HL-60 (cell line): ENCODE results near the gene PCBP4.

Experiments
- DNase-seq, 2 experiments: peaks; one replicate each; pipeline ENCODE4 v3.0.0-alpha.2; 2010 to 2020; ENCODE audit warnings: low read depth in 1 of 2, low spot score in 1 of 2
- H3K27ac ChIP-seq: fragments of 250-450 bp; sonication (Bioruptor Pico); replicated peaks from 2 replicates; pipeline ENCODE4 v1.5.1; 2020; ENCODE audit warnings: mild to moderate bottlenecking, moderate library complexity
- H3K27me3 ChIP-seq: fragments of 250-450 bp; sonication (Bioruptor Pico); 2 replicates; pipeline ENCODE4 v1.5.1; 2021; ENCODE audit warnings: mild to moderate bottlenecking, moderate library complexity; ENCODE audit not compliant: insufficient read depth, poor library complexity, severe bottlenecking
- H3K4me3 ChIP-seq: replicated peaks from 2 replicates; pipeline ENCODE4 v1.5.1; 2011; ENCODE audit warnings: mild to moderate bottlenecking, control low read depth, low read length; ENCODE audit not compliant: insufficient read depth
- CTCF ChIP-seq: IDR thresholded peaks from one replicate; pipeline ENCODE4 v1.5.1; 2011; ENCODE audit warnings: low read length, control low read depth, inconsistent platforms; ENCODE audit not compliant: insufficient read depth
- GABPA ChIP-seq: IDR thresholded peaks from 2 replicates; pipeline ENCODE4 v1.6.1; 2012; ENCODE audit warnings: low read depth
- POLR2AphosphoS5 ChIP-seq: IDR thresholded peaks from 2 replicates; pipeline ENCODE4 v1.6.1; 2012; ENCODE audit warnings: low read depth
- REST ChIP-seq: IDR thresholded peaks from 2 replicates; pipeline ENCODE4 v1.6.1; 2012; ENCODE audit warnings: low read depth; ENCODE audit not compliant: insufficient replicate concordance
- SPI1 ChIP-seq: IDR thresholded peaks from 2 replicates; pipeline ENCODE4 v1.6.1; 2012; ENCODE audit warnings: low read depth, mild to moderate bottlenecking, borderline replicate concordance

PCBP4 gene

GRCh38 chr3:51959651-51960050, 7.6 kb downstream of the PCBP4 start:
- Histone ChIP-seq H3K27me3 (peaks cover 8% of the 10 kb centered on the region), H3K27ac (no peak overlapping the region), H3K4me3 (no peak overlapping the region)
- no peak for TF ChIP-seq CTCF
- no peak for TF ChIP-seq REST
- no peak for DNase-seq

- DNase-seq = no peak
- H3K27me3 ChIP-seq = peaks cover 8% of the 10 kb centered on the region
- H3K27ac ChIP-seq = no peak overlapping the region
- TF ChIP-seq REST = no peak
- no peak for TF ChIP-seq CTCF
- no peak for TF ChIP-seq SPI1
- TF ChIP-seq GABPA = no peak
- TF ChIP-seq POLR2AphosphoS5 = no peak
- H3K4me3 ChIP-seq = no peak overlapping the region
These were observed 8.4 kb downstream of the PCBP4 start for GRCh38 chr3:51958603-51959521.

- H3K27me3 ChIP-seq = peaks cover 8% of the 10 kb centered on the region
- no peak overlapping the region for H3K27ac ChIP-seq
- TF ChIP-seq GABPA (no peak), CTCF (no peak), POLR2AphosphoS5 (no peak), REST (no peak), SPI1 (no peak)
- no peak overlapping the region for H3K4me3 ChIP-seq
- DNase-seq = no peak
These were observed 9.6 kb downstream of the PCBP4 start for GRCh38 chr3:51957520-51958205.
